Mucosa of descending colon (tissue), 3 donors: Measurements from ENCODE around the gene MACROD1. TPM values are rescaled to one million over a fixed set of nuclear protein-coding genes. Genes with fewer than 3 reads are reported as not detected.

ENCODE experiments used
- ATAC-seq: fragments of 200-7000 bp; cut with Tn5 transposase; one replicate; pipeline ENCODE4 v1.9.1; 2020; ENCODE audit warnings: mild to moderate bottlenecking, moderate library complexity
- DNase-seq, 3 donors: peaks; one replicate each; pipeline ENCODE4 v3.0.0-alpha.2; 2020
- H3K36me3 ChIP-seq: fragments of 200-600 bp; one replicate; pipeline ENCODE4 v1.8.0; 2021; ENCODE audit warnings: low read depth, mild to moderate bottlenecking
- H3K4me1 ChIP-seq: fragments of 200-600 bp; one replicate; pipeline ENCODE4 v1.8.0; 2021; ENCODE audit warnings: low read depth, mild to moderate bottlenecking
- H3K4me3 ChIP-seq: fragments of 200-600 bp; one replicate; pipeline ENCODE4 v1.8.0; 2021; ENCODE audit warnings: mild to moderate bottlenecking
- H3K9me3 ChIP-seq: fragments of 200-600 bp; one replicate; pipeline ENCODE4 v1.8.0; 2021; ENCODE audit warnings: mild to moderate bottlenecking
- CTCF ChIP-seq: fragments of 200-600 bp; IDR thresholded peaks from one replicate; pipeline ENCODE4 v1.8.0; 2022; ENCODE audit warnings: antibody characterized with exemption, mild to moderate bottlenecking
- intact Hi-C, 2 donors: fragments of 100-400 bp; cut with DNase I in 1 of 2; cut with micrococcal nuclease in 1 of 2; formaldehyde crosslinking; loops; one replicate each; pipeline versions ENCODE4 v1.11.0 to v1.11.1; 2022; cut with DNase I, micrococcal nuclease
- total RNA-seq, 3 donors: library from RNA; stranded (reverse); fragmentation: NEBNext Ultra II Directional in 2 of 3; extraction: Animal tissue kit (Norgen Biotek cat#: 25700) in 2 of 3; gene quantifications; one replicate each; pipeline versions ENCODE4 v1.2.1 to v1.2.4, GENCODE V29; 2021 to 2023
- donor health status: DM: no; HTN: no; CAD: no; lungs with moderate emphysema.
- donor health status: DM: no; HTN: no; CAD: no.
- donor health status: DM: no; HTN: yes; CAD: no.

MACROD1 gene
- total RNA-seq, 3 donors from 2014 or later, result 26.7 to 38.7 (median 38.1) TPM

DNA sequence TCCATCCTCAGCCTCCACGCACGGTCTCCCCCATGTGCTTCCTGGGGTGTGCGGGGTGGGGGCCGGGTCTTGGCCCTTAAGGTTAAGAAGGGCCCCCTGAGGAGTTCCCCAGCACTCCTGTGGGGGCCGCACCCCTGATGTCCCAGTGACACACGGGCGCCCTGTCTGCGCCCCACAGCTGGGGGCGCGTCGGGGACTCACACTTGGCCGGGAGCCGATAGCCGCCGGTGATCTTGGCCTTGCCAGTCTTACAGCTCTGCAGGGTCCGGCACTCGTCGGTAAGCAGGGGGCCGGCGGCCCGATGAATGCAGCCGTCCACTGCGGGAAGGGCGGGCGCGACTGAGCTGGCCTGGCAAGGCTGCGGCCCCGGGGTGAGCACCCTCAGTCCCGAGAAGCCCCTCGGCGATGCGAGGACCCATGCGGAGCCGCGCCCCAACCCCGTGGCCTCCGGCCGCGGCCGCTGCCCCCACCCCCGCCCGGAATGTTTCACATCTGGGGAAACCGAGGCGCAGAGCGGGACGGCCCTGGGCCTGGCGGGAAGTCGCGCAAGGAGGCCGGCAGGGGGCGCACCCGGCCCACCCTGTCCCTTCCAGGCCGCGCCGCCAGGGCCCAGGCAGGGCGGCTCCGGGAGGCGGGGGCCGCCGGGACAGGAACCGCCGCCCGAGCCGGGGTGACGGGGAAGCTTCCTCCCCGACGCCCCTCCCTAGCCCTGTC, 165.7 kb downstream of the MACROD1 start:
- peak; percentile 67 to 79 (median 70) for DNase-seq
- H3K36me3 ChIP-seq, result peaks cover 10% of the 10 kb centered on the region
- intact Hi-C loops, result loop anchor here (5.0 to 10.0 kb wide), 2 partner anchors 145 to 152 kb away; no protein-coding TSS in a partner anchor
- TF ChIP-seq CTCF, result peak; percentile 61
- peak; percentile 87 for ATAC-seq
- no peaks in the 10 kb centered on the region for H3K9me3 ChIP-seq
- H3K4me3 ChIP-seq, result no peak overlapping the region
- H3K4me1 ChIP-seq, result peaks cover 15% of the 10 kb centered on the region

DNA sequence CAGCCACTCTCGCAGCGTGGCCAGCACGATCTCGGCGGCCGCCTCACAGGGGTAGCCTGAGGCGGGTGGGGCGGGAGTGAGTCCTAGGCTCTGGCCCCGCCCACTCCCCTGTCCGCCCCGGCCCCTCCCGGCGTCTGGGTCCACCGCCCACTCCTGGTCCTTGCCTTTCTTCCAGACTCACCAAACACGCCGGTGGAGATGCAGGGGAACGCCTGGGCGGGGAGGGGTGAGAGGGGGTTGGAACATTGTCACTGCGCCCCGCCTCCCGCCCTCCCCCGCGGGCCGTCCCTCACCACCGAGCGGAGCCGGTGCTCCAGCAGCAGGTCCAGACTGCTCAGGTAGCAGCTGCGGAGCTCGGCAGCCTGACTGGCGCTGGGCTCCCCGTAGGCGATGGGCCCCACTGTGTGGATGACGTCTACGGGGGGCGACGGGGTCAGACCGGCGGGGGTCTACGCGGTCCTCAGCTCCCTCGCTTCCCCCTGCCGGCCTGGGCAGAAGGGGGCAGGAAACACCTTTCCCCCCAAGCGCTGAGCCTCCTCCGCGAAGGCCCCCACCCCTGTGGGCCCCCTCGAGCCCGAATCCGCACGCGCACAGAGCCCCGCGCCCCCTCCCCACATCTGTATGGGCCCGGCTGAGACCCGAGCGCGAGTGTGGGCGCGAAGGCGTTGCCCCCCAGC, 166.4 kb downstream of the MACROD1 start:
- peaks cover 15% of the 10 kb centered on the region for H3K4me1 ChIP-seq
- intact Hi-C loops, result loop anchor here (5.0 to 10.0 kb wide), 2 partner anchors 145 to 153 kb away; no protein-coding TSS in a partner anchor
- DNase-seq, result peak; percentile 52 to 74 (median 58)
- peak; percentile 59 for ATAC-seq
- H3K36me3 ChIP-seq, result peaks cover 10% of the 10 kb centered on the region
- no peaks in the 10 kb centered on the region for H3K9me3 ChIP-seq
- no peak overlapping the region for H3K4me3 ChIP-seq
- no peak for TF ChIP-seq CTCF

GRCh38 chr11:63998558-63999348, 167.2 kb downstream of the MACROD1 start:
- H3K9me3 ChIP-seq, result no peaks in the 10 kb centered on the region
- intact Hi-C loops, result no loop called here
- H3K4me3 ChIP-seq, result no peak overlapping the region
- peaks cover 15% of the 10 kb centered on the region for H3K4me1 ChIP-seq
- peaks cover 10% of the 10 kb centered on the region for H3K36me3 ChIP-seq
- DNase-seq (peak in 1 of 3 donors; percentile 65), ATAC-seq (peak; percentile 6)
- TF ChIP-seq CTCF, result no peak

- H3K4me1 ChIP-seq, result peaks cover 15% of the 10 kb centered on the region
- intact Hi-C loops, result no loop called here
- DNase-seq (no peak), ATAC-seq (no peak)
- H3K9me3 ChIP-seq, result no peaks in the 10 kb centered on the region
- TF ChIP-seq CTCF, result no peak
- no peak overlapping the region for H3K4me3 ChIP-seq
- peaks cover 10% of the 10 kb centered on the region for H3K36me3 ChIP-seq
Observed at GRCh38 chr11:63997801-63998337, 168.0 kb downstream of the MACROD1 start.

DNA sequence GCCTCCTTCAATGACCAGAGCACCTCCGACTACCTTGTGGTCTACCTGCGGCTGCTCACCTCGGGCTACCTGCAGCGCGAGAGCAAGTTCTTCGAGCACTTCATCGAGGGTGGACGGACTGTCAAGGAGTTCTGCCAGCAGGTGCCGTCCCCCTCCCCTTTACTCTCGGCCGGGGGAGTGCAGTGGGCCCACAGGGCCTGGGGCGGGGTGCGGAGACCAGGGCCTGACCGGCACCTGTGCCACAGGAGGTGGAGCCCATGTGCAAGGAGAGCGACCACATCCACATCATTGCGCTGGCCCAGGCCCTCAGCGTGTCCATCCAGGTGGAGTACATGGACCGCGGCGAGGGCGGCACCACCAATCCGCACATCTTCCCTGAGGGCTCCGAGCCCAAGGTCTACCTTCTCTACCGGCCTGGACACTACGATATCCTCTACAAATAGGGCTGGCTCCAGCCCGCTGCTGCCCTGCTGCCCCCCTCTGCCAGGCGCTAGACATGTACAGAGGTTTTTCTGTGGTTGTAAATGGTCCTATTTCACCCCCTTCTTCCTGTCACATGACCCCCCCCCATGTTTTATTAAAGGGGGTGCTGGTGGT, 168.7 kb downstream of the MACROD1 start:
- ATAC-seq (no peak), DNase-seq (no peak)
- H3K9me3 ChIP-seq, result no peaks in the 10 kb centered on the region
- H3K4me3 ChIP-seq, result no peak overlapping the region
- intact Hi-C loops, result no loop called here
- H3K4me1 ChIP-seq, result peaks cover 15% of the 10 kb centered on the region
- H3K36me3 ChIP-seq, result peaks cover 10% of the 10 kb centered on the region
- TF ChIP-seq CTCF, result no peak
